Neural progenitor cell (in vitro differentiated cells): Measurements from ENCODE around the gene PLCXD3. TPM values are rescaled to one million over a fixed set of nuclear protein-coding genes. Genes with fewer than 3 reads are reported as not detected.

ENCODE experiments used
- DNase-seq: peaks from one replicate; pipeline ENCODE4 v3.0.0-alpha.2; 2016; ENCODE audit warnings: low spot score
- H2AFZ ChIP-seq: fragments of 200-600 bp; sonication (generic); replicated peaks from 2 replicates; pipeline ENCODE4 v1.6.1; 2016; ENCODE audit warnings: antibody characterized with exemption
- H3F3A ChIP-seq: fragments of 200-600 bp; sonication (generic); 2 replicates; pipeline ENCODE4 v1.6.1; 2016; ENCODE audit warnings: antibody characterized with exemption, low read depth
- H3K27ac ChIP-seq: fragments of 200-600 bp; sonication (generic); 2 replicates; pipeline ENCODE4 v1.5.1; 2016; ENCODE audit warnings: mild to moderate bottlenecking
- H3K27me3 ChIP-seq: fragments of 200-600 bp; sonication (generic); 2 replicates; pipeline ENCODE4 v1.6.1; 2016; ENCODE audit warnings: mild to moderate bottlenecking, moderate library complexity
- H3K36me3 ChIP-seq: fragments of 200-600 bp; sonication (generic); 2 replicates; pipeline ENCODE4 v1.5.1; 2016
- H3K4me1 ChIP-seq: fragments of 200-600 bp; sonication (generic); 2 replicates; pipeline ENCODE4 v1.6.1; 2016; ENCODE audit warnings: mixed run types
- H3K4me2 ChIP-seq: fragments of 200-600 bp; sonication (generic); 2 replicates; pipeline ENCODE4 v1.6.1; 2016
- H3K4me3 ChIP-seq: fragments of 200-600 bp; sonication (generic); 2 replicates; pipeline ENCODE4 v1.5.1; 2016
- H3K79me2 ChIP-seq: fragments of 200-600 bp; sonication (generic); 2 replicates; pipeline ENCODE4 v1.6.1; 2016; ENCODE audit warnings: low read depth
- H3K9ac ChIP-seq: fragments of 200-600 bp; sonication (generic); 2 replicates; pipeline ENCODE4 v1.6.1; 2016
- H3K9me3 ChIP-seq: fragments of 200-600 bp; sonication (generic); 2 replicates; pipeline ENCODE4 v1.5.1; 2016; ENCODE audit warnings: low read depth
- H4K20me1 ChIP-seq: fragments of 200-600 bp; sonication (generic); 2 replicates; pipeline ENCODE4 v1.6.1; 2016; ENCODE audit warnings: low read depth
- H3K27ac Mint-ChIP-seq: 3 replicates; pipeline ENCODE4 v1.8.0; 2021; ENCODE audit warnings: mixed read lengths
- H3K27me3 Mint-ChIP-seq: 2 replicates; pipeline ENCODE4 v1.8.0; 2022; ENCODE audit warnings: low read depth, mild to moderate bottlenecking, inconsistent platforms, moderate library complexity, mixed read lengths; ENCODE audit not compliant: insufficient read depth
- H3K36me3 Mint-ChIP-seq: 3 replicates; pipeline ENCODE4 v1.8.0; 2021; ENCODE audit warnings: mixed read lengths
- H3K4me1 Mint-ChIP-seq: 3 replicates; pipeline ENCODE4 v1.8.0; 2021; ENCODE audit warnings: mixed read lengths
- H3K4me3 Mint-ChIP-seq: 3 replicates; pipeline ENCODE4 v1.8.0; 2021; ENCODE audit warnings: mild to moderate bottlenecking, moderate library complexity, mixed read lengths
- H3K9me3 Mint-ChIP-seq: 3 replicates; pipeline ENCODE4 v1.8.0; 2020; ENCODE audit warnings: mixed read lengths
- CTCF ChIP-seq: fragments of 200-600 bp; sonication (generic); IDR thresholded peaks from 2 replicates; pipeline ENCODE4 v1.5.1; 2017; ENCODE audit warnings: antibody characterized with exemption, mild to moderate bottlenecking
- EZH2 ChIP-seq: fragments of 200-600 bp; sonication (generic); IDR thresholded peaks from 2 replicates; pipeline ENCODE4 v1.6.1; 2017; ENCODE audit warnings: antibody characterized with exemption, mild to moderate bottlenecking, moderate library complexity
- EZH2phosphoT487 ChIP-seq: fragments of 200-600 bp; sonication (generic); IDR thresholded peaks from 2 replicates; pipeline ENCODE4 v1.6.1; 2017; ENCODE audit warnings: antibody characterized with exemption
- total RNA-seq: library from RNA; depleted of rRNA; stranded (reverse); fragments of >200 nt; gene quantifications from 2 replicates; pipeline ENCODE4 v1.2.3, GENCODE V29; 2015; ENCODE audit warnings: low replicate concordance

Gene PLCXD3
- total RNA-seq, 1 donor from 2014 or later = not detected

- Histone ChIP-seq H3K4me1 (peaks cover 6% of the 10 kb centered on the region), H3K27ac (no peak overlapping the region), H3K36me3 (no peaks in the 10 kb centered on the region), H3K4me2 (peak overlapping the region; percentile 84), H3K4me3 (no peak overlapping the region), H3K79me2 (no peaks in the 10 kb centered on the region), H4K20me1 (peaks cover 5% of the 10 kb centered on the region), H2AFZ (no peak overlapping the region), H3K9ac (no peak overlapping the region), H3K27me3 (peaks cover 74% of the 10 kb centered on the region), H3F3A (no peaks in the 10 kb centered on the region), H3K9me3 (no peaks in the 10 kb centered on the region)
- H3K36me3 Mint-ChIP-seq = no peaks in the 10 kb centered on the region
- DNase-seq = no peak
- TF ChIP-seq EZH2phosphoT487 = no peak
- TF ChIP-seq CTCF = no peak
- no peak for TF ChIP-seq EZH2
- H3K4me1 Mint-ChIP-seq = peaks cover 11% of the 10 kb centered on the region
- H3K4me3 Mint-ChIP-seq = peak overlapping the region; percentile 85
- peaks cover 32% of the 10 kb centered on the region for H3K27me3 Mint-ChIP-seq
- peaks cover 2% of the 10 kb centered on the region for H3K9me3 Mint-ChIP-seq
- H3K27ac Mint-ChIP-seq = no peak overlapping the region
Measured at GRCh38 chr5:41511241-41511640, 840 bp upstream of the PLCXD3 start.

GRCh38 chr5:41509399-41510175 lies 814 bp downstream of the PLCXD3 start:
- Histone ChIP-seq H3K36me3 (no peaks in the 10 kb centered on the region), H3F3A (no peaks in the 10 kb centered on the region), H3K4me2 (peak overlapping the region; percentile 84), H3K9ac (no peak overlapping the region), H3K27ac (no peak overlapping the region), H3K4me1 (peaks cover 6% of the 10 kb centered on the region), H3K27me3 (peaks cover 80% of the 10 kb centered on the region), H2AFZ (peak overlapping the region; percentile 70), H3K79me2 (no peaks in the 10 kb centered on the region), H4K20me1 (peaks cover 5% of the 10 kb centered on the region), H3K4me3 (peak overlapping the region; percentile 53), H3K9me3 (no peaks in the 10 kb centered on the region)
- DNase-seq = no peak
- H3K4me1 Mint-ChIP-seq = peaks cover 11% of the 10 kb centered on the region
- peaks cover 2% of the 10 kb centered on the region for H3K9me3 Mint-ChIP-seq
- H3K27me3 Mint-ChIP-seq = peaks cover 34% of the 10 kb centered on the region
- H3K4me3 Mint-ChIP-seq = peak overlapping the region; percentile 85
- no peaks in the 10 kb centered on the region for H3K36me3 Mint-ChIP-seq
- H3K27ac Mint-ChIP-seq = no peak overlapping the region
- TF ChIP-seq EZH2phosphoT487 = no peak
- no peak for TF ChIP-seq CTCF
- peak; percentile 31 for TF ChIP-seq EZH2

- H3K4me1 Mint-ChIP-seq = peaks cover 14% of the 10 kb centered on the region
- no peaks in the 10 kb centered on the region for H3K36me3 Mint-ChIP-seq
- Histone ChIP-seq H3K9me3 (no peaks in the 10 kb centered on the region), H3K27ac (no peak overlapping the region), H3K79me2 (no peaks in the 10 kb centered on the region), H3F3A (no peaks in the 10 kb centered on the region), H3K27me3 (peaks cover 80% of the 10 kb centered on the region), H3K4me3 (no peak overlapping the region), H3K9ac (no peak overlapping the region), H3K36me3 (no peaks in the 10 kb centered on the region), H2AFZ (no peak overlapping the region), H4K20me1 (peaks cover 5% of the 10 kb centered on the region), H3K4me2 (no peak overlapping the region), H3K4me1 (peaks cover 6% of the 10 kb centered on the region)
- TF ChIP-seq EZH2 (no peak), EZH2phosphoT487 (no peak), CTCF (no peak)
- H3K4me3 Mint-ChIP-seq = peak overlapping the region; percentile 85
- H3K9me3 Mint-ChIP-seq = peaks cover 2% of the 10 kb centered on the region
- H3K27me3 Mint-ChIP-seq = peaks cover 34% of the 10 kb centered on the region
- DNase-seq = no peak
- no peak overlapping the region for H3K27ac Mint-ChIP-seq
Measured at GRCh38 chr5:41508696-41509398, 1.6 kb downstream of the PLCXD3 start.
